Measurements from ENCODE around the gene VMO1.

GRCh38 chr17:4742133-4742532 is 44.0 kb downstream of the VMO1 start:
- TF ChIP-seq JUN (IDR thresholded peaks at IDR 0.05; ENCODE audit: borderline replicate concordance, low read depth, low read length) (no peak), JUN (CRISPR knock-in tag; IDR thresholded peaks at IDR 0.05; ENCODE audit: borderline replicate concordance) (no peak), ZNF347 (CRISPR knock-in tag; IDR thresholded peaks at IDR 0.05; ENCODE audit: low read depth) (no peak), SMC3 (conservative IDR thresholded peaks at IDR 0.05; ENCODE audit: insufficient read depth, low read depth, low read length) (no peak), EZH2 (IDR thresholded peaks at IDR 0.05; ENCODE audit: borderline replicate concordance, low read depth, low read length) (no peak), ZBTB2 (IDR thresholded peaks at IDR 0.05) (no peak), WHSC1 (IDR thresholded peaks at IDR 0.05; ENCODE audit: low read length) (no peak), KDM1A (IDR thresholded peaks at IDR 0.05) (no peak), CREB1 (IDR thresholded peaks at IDR 0.05) (no peak), CREB1 (CRISPR knock-in tag; IDR thresholded peaks at IDR 0.05) (no peak)
- TF ChIP-seq, protein P1, sequence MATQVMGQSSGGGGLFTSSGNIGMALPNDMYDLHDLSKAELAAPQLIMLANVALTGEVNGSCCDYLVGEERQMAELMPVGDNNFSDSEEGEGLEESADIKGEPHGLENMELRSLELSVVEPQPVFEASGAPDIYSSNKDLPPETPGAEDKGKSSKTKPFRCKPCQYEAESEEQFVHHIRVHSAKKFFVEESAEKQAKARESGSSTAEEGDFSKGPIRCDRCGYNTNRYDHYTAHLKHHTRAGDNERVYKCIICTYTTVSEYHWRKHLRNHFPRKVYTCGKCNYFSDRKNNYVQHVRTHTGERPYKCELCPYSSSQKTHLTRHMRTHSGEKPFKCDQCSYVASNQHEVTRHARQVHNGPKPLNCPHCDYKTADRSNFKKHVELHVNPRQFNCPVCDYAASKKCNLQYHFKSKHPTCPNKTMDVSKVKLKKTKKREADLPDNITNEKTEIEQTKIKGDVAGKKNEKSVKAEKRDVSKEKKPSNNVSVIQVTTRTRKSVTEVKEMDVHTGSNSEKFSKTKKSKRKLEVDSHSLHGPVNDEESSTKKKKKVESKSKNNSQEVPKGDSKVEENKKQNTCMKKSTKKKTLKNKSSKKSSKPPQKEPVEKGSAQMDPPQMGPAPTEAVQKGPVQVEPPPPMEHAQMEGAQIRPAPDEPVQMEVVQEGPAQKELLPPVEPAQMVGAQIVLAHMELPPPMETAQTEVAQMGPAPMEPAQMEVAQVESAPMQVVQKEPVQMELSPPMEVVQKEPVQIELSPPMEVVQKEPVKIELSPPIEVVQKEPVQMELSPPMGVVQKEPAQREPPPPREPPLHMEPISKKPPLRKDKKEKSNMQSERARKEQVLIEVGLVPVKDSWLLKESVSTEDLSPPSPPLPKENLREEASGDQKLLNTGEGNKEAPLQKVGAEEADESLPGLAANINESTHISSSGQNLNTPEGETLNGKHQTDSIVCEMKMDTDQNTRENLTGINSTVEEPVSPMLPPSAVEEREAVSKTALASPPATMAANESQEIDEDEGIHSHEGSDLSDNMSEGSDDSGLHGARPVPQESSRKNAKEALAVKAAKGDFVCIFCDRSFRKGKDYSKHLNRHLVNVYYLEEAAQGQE (IDR thresholded peaks at IDR 0.05; ENCODE audit: borderline replicate concordance): no peak
- TF ChIP-seq, protein P1 (CRISPR knock-in tag; IDR thresholded peaks at IDR 0.05; ENCODE audit: low read depth): no peak
- TF ChIP-seq, protein P2, sequence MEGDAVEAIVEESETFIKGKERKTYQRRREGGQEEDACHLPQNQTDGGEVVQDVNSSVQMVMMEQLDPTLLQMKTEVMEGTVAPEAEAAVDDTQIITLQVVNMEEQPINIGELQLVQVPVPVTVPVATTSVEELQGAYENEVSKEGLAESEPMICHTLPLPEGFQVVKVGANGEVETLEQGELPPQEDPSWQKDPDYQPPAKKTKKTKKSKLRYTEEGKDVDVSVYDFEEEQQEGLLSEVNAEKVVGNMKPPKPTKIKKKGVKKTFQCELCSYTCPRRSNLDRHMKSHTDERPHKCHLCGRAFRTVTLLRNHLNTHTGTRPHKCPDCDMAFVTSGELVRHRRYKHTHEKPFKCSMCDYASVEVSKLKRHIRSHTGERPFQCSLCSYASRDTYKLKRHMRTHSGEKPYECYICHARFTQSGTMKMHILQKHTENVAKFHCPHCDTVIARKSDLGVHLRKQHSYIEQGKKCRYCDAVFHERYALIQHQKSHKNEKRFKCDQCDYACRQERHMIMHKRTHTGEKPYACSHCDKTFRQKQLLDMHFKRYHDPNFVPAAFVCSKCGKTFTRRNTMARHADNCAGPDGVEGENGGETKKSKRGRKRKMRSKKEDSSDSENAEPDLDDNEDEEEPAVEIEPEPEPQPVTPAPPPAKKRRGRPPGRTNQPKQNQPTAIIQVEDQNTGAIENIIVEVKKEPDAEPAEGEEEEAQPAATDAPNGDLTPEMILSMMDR (IDR thresholded peaks at IDR 0.05 in 2 of 3, conservative IDR thresholded peaks at IDR 0.05 in 1 of 3; ENCODE audit: insufficient read depth in 2 of 3, low read depth in 1 of 3, low read length in 3 of 3): no peak
